Thoracic aorta (tissue), 2 donors: ENCODE results near the gene HPS1. TPM values are rescaled to one million over a fixed set of nuclear protein-coding genes. Genes with fewer than 3 reads are reported as not detected.

Experiments
- ATAC-seq: fragments of 150-250 bp; one replicate; pipeline ENCODE4 v1.8.0; 2017; ENCODE audit warnings: low read depth; ENCODE audit not compliant: insufficient number of reproducible peaks, low FRiP score
- DNase-seq: peaks from one replicate; pipeline ENCODE4 v3.0.0-alpha.2; 2020; ENCODE audit warnings: low spot score
- H3K27ac ChIP-seq, 2 donors: fragments of 200-600 bp; sonication (generic); 1 replicate in 1 of 2; 2 replicates in 1 of 2; pipeline ENCODE4 v1.5.1; 2016; ENCODE audit warnings: mild to moderate bottlenecking in 2 of 2, moderate library complexity in 2 of 2
- H3K27me3 ChIP-seq: fragments of 200-600 bp; sonication (generic); replicated peaks from 2 replicates; pipeline ENCODE4 v1.6.0; 2016; ENCODE audit warnings: mild to moderate bottlenecking; ENCODE audit not compliant: insufficient read depth
- H3K36me3 ChIP-seq: fragments of 200-600 bp; sonication (generic); one replicate; pipeline ENCODE4 v1.5.1; 2016
- H3K4me1 ChIP-seq, 2 donors: fragments of 200-600 bp; sonication (generic); 1 replicate in 1 of 2; 2 replicates in 1 of 2; pipeline versions ENCODE4 v1.5.1 to v1.6.0; 2016; ENCODE audit warnings: low read depth in 2 of 2, mild to moderate bottlenecking in 1 of 2; ENCODE audit not compliant: control insufficient read depth in 1 of 2
- H3K4me3 ChIP-seq: fragments of 200-600 bp; sonication (generic); 2 replicates; pipeline ENCODE4 v1.5.1; 2016; ENCODE audit warnings: mild to moderate bottlenecking
- H3K9me3 ChIP-seq: fragments of 200-600 bp; sonication (generic); 2 replicates; pipeline ENCODE4 v1.5.1; 2016
- CTCF ChIP-seq: fragments of 200-600 bp; sonication (generic); IDR thresholded peaks from one replicate; pipeline ENCODE4 v1.5.1; 2019; ENCODE audit warnings: antibody characterized with exemption
- total RNA-seq, 2 donors: library from RNA; depleted of rRNA; stranded (reverse); fragments of >200 nt; gene quantifications; one replicate each; pipeline versions ENCODE4 v1.1.0 to v1.2.3, GENCODE V29; 2016

Gene HPS1
- total RNA-seq, 2 donors from 2014 or later, result 60.1 to 79.3 TPM

GRCh38 chr10:98407744-98408241, 38.9 kb downstream of the HPS1 start:
- DNase-seq (no peak), ATAC-seq (no peak)
- H3K4me3 ChIP-seq, result no peak overlapping the region
- H3K27me3 ChIP-seq, result no peaks in the 10 kb centered on the region
- no peak overlapping the region for H3K27ac ChIP-seq
- TF ChIP-seq CTCF, result no peak
- H3K36me3 ChIP-seq, result no peaks in the 10 kb centered on the region
- H3K9me3 ChIP-seq, result no peaks in the 10 kb centered on the region
- no peaks in the 10 kb centered on the region for H3K4me1 ChIP-seq

- no peak for ATAC-seq
- no peaks in the 10 kb centered on the region for H3K9me3 ChIP-seq
- DNase-seq, result no peak
Observed at GRCh38 chr10:98407017-98407743, 39.6 kb downstream of the HPS1 start.

GRCh38 chr10:98405422-98405821, 41.3 kb downstream of the HPS1 start:
- Histone ChIP-seq H3K4me1 (no peaks in the 10 kb centered on the region), H3K9me3 (no peaks in the 10 kb centered on the region), H3K27me3 (no peaks in the 10 kb centered on the region), H3K27ac (no peak overlapping the region), H3K36me3 (no peaks in the 10 kb centered on the region), H3K4me3 (no peak overlapping the region)
- no peak for TF ChIP-seq CTCF
- ATAC-seq (no peak), DNase-seq (no peak)

More at GRCh38 chr10:98407017-98407743, 39.6 kb downstream of the HPS1 start:
- no peaks in the 10 kb centered on the region for H3K27me3 ChIP-seq
- H3K4me3 ChIP-seq, result no peak overlapping the region
- no peak overlapping the region for H3K27ac ChIP-seq
- H3K4me1 ChIP-seq, result no peaks in the 10 kb centered on the region
- TF ChIP-seq CTCF, result no peak
- H3K36me3 ChIP-seq, result no peaks in the 10 kb centered on the region

- H3K27ac ChIP-seq, result no peak overlapping the region
Observed at GRCh38 chr10:98404571-98405359, 42.0 kb downstream of the HPS1 start.

More at GRCh38 chr10:98404571-98405359, 42.0 kb downstream of the HPS1 start:
- Histone ChIP-seq H3K9me3 (no peaks in the 10 kb centered on the region), H3K27me3 (no peaks in the 10 kb centered on the region), H3K4me1 (no peaks in the 10 kb centered on the region), H3K4me3 (no peak overlapping the region), H3K36me3 (peaks cover 3% of the 10 kb centered on the region)
- DNase-seq, result no peak
- no peak for ATAC-seq
- TF ChIP-seq CTCF, result no peak
